H1 (cell line): Measurements from ENCODE around the gene PHF3. TPM values are rescaled to one million over a fixed set of nuclear protein-coding genes. Genes with fewer than 3 reads are reported as not detected.

Experiments used
- CTCF ChIA-PET: fragments of 300-600 bp; sonication (Branson Sonifier 250); formaldehyde crosslinking; loops from one replicate; lab custom pipeline; 2021; ENCODE audit not compliant: partially characterized antibody; lab: Charles Lee
- POLR2A ChIA-PET: fragments of 300-600 bp; sonication (Branson Sonifier 250); formaldehyde crosslinking; loops from one replicate; lab custom pipeline; 2021; ENCODE audit warnings: inconsistent platforms; ENCODE audit not compliant: partially characterized antibody; lab: Charles Lee
- DNase-seq, 2 experiments: peaks; one replicate each; pipeline versions ENCODE4 v3.0.0 to v3.0.0-alpha.2; 2010 to 2022; ENCODE audit warnings: low spot score in 2 of 2, low read depth in 1 of 2, mixed read lengths in 1 of 2
- FAIRE-seq: peaks from 2 replicates; lab custom pipeline; 2011; peaks lifted over from hg19 to GRCh38; lab: Jason Lieb, UNC
- H2AFZ ChIP-seq: 2 replicates; pipeline ENCODE4 v1.8.1; 2012; ENCODE audit warnings: low read length, inconsistent platforms
- H2AK5ac ChIP-seq: 2 replicates; pipeline ENCODE4 v1.6.1; 2013; ENCODE audit warnings: low read depth, low read length
- H2BK120ac ChIP-seq: replicated peaks from 2 replicates; pipeline ENCODE3; 2013; ENCODE audit warnings: low read depth, low read length, inconsistent platforms
- H2BK12ac ChIP-seq: 2 replicates; pipeline ENCODE4 v1.6.1; 2013; ENCODE audit warnings: low read depth, low read length
- H2BK15ac ChIP-seq: 2 replicates; pipeline ENCODE4 v1.6.1; 2013; ENCODE audit warnings: low read length
- H2BK20ac ChIP-seq: 2 replicates; pipeline ENCODE4 v1.6.1; 2013; ENCODE audit warnings: low read length
- H2BK5ac ChIP-seq: 2 replicates; pipeline ENCODE4 v1.6.1; 2013; ENCODE audit warnings: low read depth, low read length
- H3K14ac ChIP-seq: 2 replicates; pipeline ENCODE4 v1.6.1; 2013; ENCODE audit warnings: inconsistent platforms; ENCODE audit not compliant: insufficient read length
- H3K18ac ChIP-seq: 2 replicates; pipeline ENCODE4 v1.6.1; 2013; ENCODE audit warnings: low read length; ENCODE audit errors: extremely low read depth
- H3K23ac ChIP-seq: 2 replicates; pipeline ENCODE4 v1.6.1; 2013; ENCODE audit warnings: inconsistent platforms; ENCODE audit not compliant: insufficient read length
- H3K23me2 ChIP-seq: 2 replicates; pipeline ENCODE4 v1.6.1; 2013; ENCODE audit warnings: low read depth, low read length
- H3K27ac ChIP-seq: 2 replicates; pipeline ENCODE4 v1.6.1; 2011; ENCODE audit warnings: low read depth, low read length, inconsistent platforms
- H3K27me3 ChIP-seq, 4 experiments: replicated peaks in 1 of 4; 1 replicate in 1 of 4; 2 replicates in 3 of 4; pipeline versions ENCODE4 v1.6.1 to v1.8.1; 2011 to 2013; ENCODE audit warnings: low read length in 3 of 4, mild to moderate bottlenecking in 3 of 4, inconsistent platforms in 2 of 4, mixed read lengths in 2 of 4, moderate library complexity in 1 of 4; ENCODE audit not compliant: control insufficient read depth in 3 of 4, insufficient read depth in 3 of 4; ENCODE audit errors: extremely low read depth in 1 of 4
- H3K36me3 ChIP-seq, 4 experiments: 2 replicates each; pipeline versions ENCODE4 v1.6.1 to v1.8.1; 2011 to 2013; ENCODE audit warnings: mild to moderate bottlenecking in 4 of 4, low read length in 3 of 4, moderate library complexity in 2 of 4, control low read depth in 1 of 4, inconsistent platforms in 1 of 4; ENCODE audit not compliant: insufficient read depth in 4 of 4, control insufficient read depth in 2 of 4
- H3K4ac ChIP-seq: replicated peaks from 2 replicates; pipeline ENCODE3; 2013; ENCODE audit warnings: low read length, low read depth, mixed read lengths, inconsistent platforms; ENCODE audit not compliant: insufficient read length
- H3K4me1 ChIP-seq, 4 experiments: replicated peaks in 1 of 4; 1 replicate in 1 of 4; 2 replicates in 3 of 4; pipeline versions ENCODE4 v1.6.1 to v1.8.1; 2011 to 2013; ENCODE audit warnings: low read length in 3 of 4, inconsistent platforms in 2 of 4, mixed read lengths in 1 of 4; ENCODE audit not compliant: insufficient read depth in 4 of 4, control insufficient read depth in 3 of 4
- H3K4me2 ChIP-seq, 2 experiments: 2 replicates each; pipeline versions ENCODE4 v1.6.1 to v1.8.1; 2011 to 2013; ENCODE audit warnings: low read depth in 2 of 2, low read length in 2 of 2, control low read depth in 1 of 2, inconsistent platforms in 1 of 2, mild to moderate bottlenecking in 1 of 2; ENCODE audit not compliant: insufficient read depth in 1 of 2
- H3K4me3 ChIP-seq, 4 experiments: fragments of 200-600, 300-600 bp in 1 of 4; sonication (generic), shearing (Covaris generic), sonication (Bioruptor Twin) in 1 of 4; 2 replicates each; pipeline versions ENCODE4 v1.5.1 to v1.8.1; 2011 to 2016; ENCODE audit warnings: low read length in 4 of 4, low read depth in 3 of 4, control low read depth in 2 of 4, inconsistent platforms in 2 of 4, mild to moderate bottlenecking in 2 of 4, mixed read lengths in 1 of 4, moderate library complexity in 1 of 4; ENCODE audit not compliant: insufficient read depth in 2 of 4; ENCODE audit errors: extremely low read depth in 1 of 4
- H3K56ac ChIP-seq: replicated peaks from 2 replicates; pipeline ENCODE3; 2013; ENCODE audit warnings: low read depth, mild to moderate bottlenecking, mixed read lengths, low read length, inconsistent platforms; ENCODE audit not compliant: insufficient read length
- H3K79me1 ChIP-seq: 2 replicates; pipeline ENCODE4 v1.6.1; 2013; ENCODE audit warnings: low read depth, low read length, control low read depth
- H3K79me2 ChIP-seq, 2 experiments: 2 replicates each; pipeline versions ENCODE4 v1.6.1 to v1.8.1; 2012 to 2013; ENCODE audit warnings: low read length in 2 of 2, mild to moderate bottlenecking in 2 of 2, inconsistent platforms in 1 of 2; ENCODE audit not compliant: insufficient read depth in 2 of 2, control insufficient read depth in 1 of 2
- H3K9ac ChIP-seq, 4 experiments: replicated peaks in 1 of 4; 1 replicate in 1 of 4; 2 replicates in 3 of 4; pipeline versions ENCODE4 v1.6.1 to v1.8.1; 2011 to 2013; ENCODE audit warnings: low read depth in 3 of 4, low read length in 3 of 4, control low read depth in 2 of 4, mild to moderate bottlenecking in 2 of 4, moderate library complexity in 2 of 4, inconsistent platforms in 1 of 4; ENCODE audit errors: extremely low read depth in 1 of 4
- H3K9me3 ChIP-seq, 2 experiments: 2 replicates each; pipeline versions ENCODE4 v1.6.1 to v1.8.1; 2012 to 2013; ENCODE audit warnings: mild to moderate bottlenecking in 2 of 2, moderate library complexity in 2 of 2, control low read depth in 1 of 2, inconsistent platforms in 1 of 2, low read depth in 1 of 2, low read length in 1 of 2, mixed read lengths in 1 of 2; ENCODE audit not compliant: insufficient read depth in 2 of 2
- H4K20me1 ChIP-seq, 2 experiments: replicated peaks in 1 of 2; 2 replicates each; pipeline versions ENCODE3 to v1.8.1; 2011 to 2013; ENCODE audit warnings: inconsistent platforms in 2 of 2, low read length in 2 of 2, mild to moderate bottlenecking in 1 of 2; ENCODE audit not compliant: insufficient read depth in 2 of 2, control insufficient read depth in 1 of 2
- H4K5ac ChIP-seq: 2 replicates; pipeline ENCODE4 v1.6.1; 2013; ENCODE audit warnings: low read length, low read depth, mixed read lengths, inconsistent platforms; ENCODE audit not compliant: insufficient read length
- H4K8ac ChIP-seq: 2 replicates; pipeline ENCODE4 v1.8.0; 2013; ENCODE audit warnings: mild to moderate bottlenecking, moderate library complexity, low read length, inconsistent platforms; ENCODE audit not compliant: insufficient read depth; ENCODE audit errors: extremely low read depth
- H4K91ac ChIP-seq: replicated peaks from 2 replicates; pipeline ENCODE3; 2013; ENCODE audit warnings: low read length, mixed read lengths, inconsistent platforms; ENCODE audit not compliant: insufficient read length
- CTBP2 ChIP-seq: IDR thresholded peaks from 2 replicates; pipeline ENCODE4 v1.7.0; 2011; ENCODE audit warnings: borderline replicate concordance, mild to moderate bottlenecking, moderate library complexity, mixed read lengths, low read length; ENCODE audit not compliant: insufficient read depth, insufficient read length
- FOSL1 ChIP-seq: IDR thresholded peaks from 2 replicates; pipeline ENCODE4 v1.6.1; 2011; ENCODE audit warnings: mild to moderate bottlenecking, low read depth, low read length, moderate library complexity; ENCODE audit not compliant: insufficient read depth
- MAFK ChIP-seq: IDR thresholded peaks from 2 replicates; pipeline ENCODE4 v1.6.1; 2012; ENCODE audit warnings: low read depth, mild to moderate bottlenecking, improper control_type of control experiment, low read length
- PHF8 ChIP-seq: fragments of 200-600 bp; sonication (generic); conservative IDR thresholded peaks from 2 replicates; pipeline ENCODE4 v1.7.1; 2012; ENCODE audit warnings: low read depth, mild to moderate bottlenecking, inconsistent platforms, low read length, moderate library complexity
- SIX5 ChIP-seq: IDR thresholded peaks from 2 replicates; pipeline ENCODE4 v1.6.1; 2011; ENCODE audit warnings: mild to moderate bottlenecking, low read depth, low read length
- SP1 ChIP-seq: IDR thresholded peaks from 2 replicates; pipeline ENCODE4 v1.6.1; 2011; ENCODE audit warnings: low read depth, low read length
- SP4 ChIP-seq: IDR thresholded peaks from 2 replicates; pipeline ENCODE4 v1.6.1; 2012; ENCODE audit warnings: low read length, inconsistent platforms
- SRF ChIP-seq: IDR thresholded peaks from 2 replicates; pipeline ENCODE4 v1.6.1; 2011; ENCODE audit warnings: mild to moderate bottlenecking, low read depth, low read length, moderate library complexity
- YY1 ChIP-seq: IDR thresholded peaks from 2 replicates; pipeline ENCODE4 v1.6.1; 2011; ENCODE audit warnings: low read depth, mild to moderate bottlenecking, low read length
- ZNF274 ChIP-seq: IDR thresholded peaks from 2 replicates; pipeline ENCODE4 v1.7.0; 2012; ENCODE audit warnings: low read length, borderline replicate concordance; ENCODE audit errors: extremely low read depth
- WGBS, 2 experiments: shearing (Covaris generic) in 1 of 2; methylation state at CpG; one replicate each; pipeline versions ENCODE4 v1.1.6 to v1.1.7; 2013 to 2015; ENCODE audit warnings: low lambda C conversion rate in 2 of 2, mixed read lengths in 2 of 2, inconsistent platforms in 1 of 2, low coverage in 1 of 2, missing lambda C conversion rate in 1 of 2; ENCODE audit not compliant: insufficient replicate concordance in 2 of 2, insufficient coverage in 1 of 2, insufficient read length in 1 of 2; ENCODE audit errors: extremely low coverage in 1 of 2, missing lambda C conversion rate in 1 of 2; 5-methylcytosine and 5-hydroxymethylcytosine counted together
- polyA plus RNA-seq, 7 experiments: library from polyadenylated mRNA; depleted of rRNA in 3 of 7; stranded (reverse) in 5 of 7; unstranded in 2 of 7; fragments of >200 nt in 5 of 7; fragments of 200-250 nt in 2 of 7; gene quantifications; 1 replicate in 5 of 7; 2 replicates in 1 of 7; 4 replicates in 1 of 7; pipeline versions ENCODE4 v1.2.1 to v1.2.3, GENCODE V29; 2011 to 2013; ENCODE audit warnings: missing spikeins in 2 of 7, mixed read lengths in 2 of 7
- total RNA-seq: library from RNA; stranded (reverse); fragmentation: NEBNext Ultra II Directional; extraction: Animal tissue kit (Norgen Biotek cat#: 25700); gene quantifications from 2 replicates; pipeline ENCODE4 v1.2.1, GENCODE V29; 2021

PHF3 gene
- total and polyA plus RNA-seq, 2 of the 8 experiments (the other 6 are each of a cell fraction or from before 2014, with no cell fraction given), result 10.1 to 69.3 TPM

GRCh38 chr6:63630466-63630865 lies 5.1 kb upstream of the PHF3 start:
- ChIA-PET POLR2A (no interaction called here), CTCF (no interaction called here)
- Histone ChIP-seq H3K18ac (no peak overlapping the region), H3K14ac (no peak overlapping the region), H3K27ac (no peak overlapping the region), H4K5ac (no peak overlapping the region), H4K91ac (no peak overlapping the region), H4K8ac (no peak overlapping the region), H2BK5ac (no peak overlapping the region), H3K23me2 (peaks cover 3% of the 10 kb centered on the region; the same call in 1 of the 2 replicates), H3K4me1 (peaks cover 2 to 5% (median 3%) of the 10 kb centered on the region in 4 experiments; a peak in 4 of 7 replicates), H2AK5ac (no peak overlapping the region), H2BK20ac (no peak overlapping the region), H3K36me3 (no peaks in the 10 kb centered on the region), H3K9me3 (no peaks in the 10 kb centered on the region), H3K56ac (no peak overlapping the region), H3K9ac (no peak overlapping the region), H3K27me3 (peaks cover 0 to 13% (median 6%) of the 10 kb centered on the region in 4 experiments; a peak in 4 of 7 replicates), H2BK15ac (no peak overlapping the region), H3K4me2 (no peak overlapping the region), H3K4ac (no peak overlapping the region), H3K23ac (no peak overlapping the region), H4K20me1 (no peaks in the 10 kb centered on the region), H2BK12ac (no peak overlapping the region), H3K79me1 (no peaks in the 10 kb centered on the region), H2AFZ (no peak overlapping the region), H3K4me3 (no peak overlapping the region), H2BK120ac (no peak overlapping the region), H3K79me2 (no peaks in the 10 kb centered on the region)
- FAIRE-seq (no peak), DNase-seq (no peak)
- WGBS, 2 experiments, result 88% methylated on average over 1 of the region's 1 CpG; no CpG with 5 or more reads in 1 of the 2 experiments
- no peak for TF ChIP-seq SP1
- TF ChIP-seq SP4, result no peak
- no peak for TF ChIP-seq SIX5
- TF ChIP-seq MAFK, result no peak
- no peak for TF ChIP-seq FOSL1
- no peak for TF ChIP-seq SRF
- TF ChIP-seq PHF8, result no peak
- TF ChIP-seq ZNF274, result no peak
- no peak for TF ChIP-seq CTBP2
- TF ChIP-seq YY1, result no peak
